H9 (cell line): ENCODE results near the gene NPLOC4. TPM values are rescaled to one million over a fixed set of nuclear protein-coding genes. Genes with fewer than 3 reads are reported as not detected.

Experiments used
- DNase-seq: peaks from one replicate; pipeline ENCODE4 v3.0.0-alpha.2; 2017
- H2AFZ ChIP-seq: one replicate; pipeline ENCODE4 v1.6.1; 2013; ENCODE audit warnings: mild to moderate bottlenecking, low read length, control low read depth, moderate library complexity
- H2AK5ac ChIP-seq: 2 replicates; pipeline ENCODE4 v1.6.1; 2013; ENCODE audit warnings: low read length, control low read depth, mixed read lengths; ENCODE audit not compliant: insufficient read length
- H2BK120ac ChIP-seq: one replicate; pipeline ENCODE4 v1.6.1; 2013; ENCODE audit warnings: low read depth, mild to moderate bottlenecking, low read length, control low read depth, inconsistent platforms; ENCODE audit not compliant: poor library complexity, severe bottlenecking
- H2BK12ac ChIP-seq: 2 replicates; pipeline ENCODE4 v1.6.1; 2013; ENCODE audit warnings: low read length, control low read depth, mixed read lengths, low read depth; ENCODE audit not compliant: insufficient read length
- H2BK15ac ChIP-seq: 2 replicates; pipeline ENCODE4 v1.6.1; 2013; ENCODE audit warnings: low read depth, low read length, control low read depth
- H2BK20ac ChIP-seq: one replicate; pipeline ENCODE4 v1.6.1; 2013; ENCODE audit warnings: low read depth, mild to moderate bottlenecking, low read length, control low read depth, inconsistent platforms; ENCODE audit not compliant: poor library complexity, severe bottlenecking
- H2BK5ac ChIP-seq: 2 replicates; pipeline ENCODE4 v1.6.1; 2013; ENCODE audit warnings: low read length, control low read depth, mixed read lengths; ENCODE audit not compliant: insufficient read length
- H3K14ac ChIP-seq: 2 replicates; pipeline ENCODE4 v1.6.1; 2013; ENCODE audit warnings: low read length, control low read depth; ENCODE audit not compliant: insufficient read depth
- H3K18ac ChIP-seq: 2 replicates; pipeline ENCODE4 v1.6.1; 2013; ENCODE audit warnings: low read depth, mild to moderate bottlenecking, mixed read lengths, low read length, control low read depth; ENCODE audit not compliant: insufficient read length
- H3K23ac ChIP-seq: 2 replicates; pipeline ENCODE4 v1.6.1; 2013; ENCODE audit warnings: low read length, control low read depth, mixed read lengths, low read depth; ENCODE audit not compliant: insufficient read length
- H3K23me2 ChIP-seq: 2 replicates; pipeline ENCODE4 v1.6.1; 2013; ENCODE audit warnings: low read depth, mild to moderate bottlenecking, mixed read lengths, low read length, control low read depth; ENCODE audit not compliant: insufficient read length, poor library complexity, severe bottlenecking
- H3K27ac ChIP-seq: 2 replicates; pipeline ENCODE4 v1.5.1; 2013; ENCODE audit warnings: low read length, control low read depth, mixed read lengths, low read depth; ENCODE audit not compliant: insufficient read length
- H3K27me3 ChIP-seq: 2 replicates; pipeline ENCODE4 v1.6.1; 2013; ENCODE audit warnings: low read length, control low read depth, inconsistent platforms; ENCODE audit not compliant: insufficient read depth
- H3K4ac ChIP-seq: 2 replicates; pipeline ENCODE4 v1.6.1; 2013; ENCODE audit warnings: low read depth, mild to moderate bottlenecking, control low read depth, inconsistent platforms, low read length, moderate library complexity
- H3K4me1 ChIP-seq: 2 replicates; pipeline ENCODE4 v1.6.1; 2013; ENCODE audit warnings: low read length, control low read depth, inconsistent platforms; ENCODE audit not compliant: insufficient read depth
- H3K4me2 ChIP-seq: 2 replicates; pipeline ENCODE4 v1.6.1; 2013; ENCODE audit warnings: low read length, control low read depth, mixed read lengths; ENCODE audit not compliant: insufficient read length, insufficient read depth
- H3K56ac ChIP-seq: 2 replicates; pipeline ENCODE4 v1.6.1; 2013; ENCODE audit warnings: low read depth, mild to moderate bottlenecking, mixed read lengths, low read length, control low read depth; ENCODE audit not compliant: insufficient read length
- H3K79me1 ChIP-seq: 2 replicates; pipeline ENCODE4 v1.6.1; 2013; ENCODE audit warnings: low read depth, mild to moderate bottlenecking, moderate library complexity, low read length, control low read depth, inconsistent platforms; ENCODE audit not compliant: insufficient read depth, poor library complexity, severe bottlenecking
- H3K79me2 ChIP-seq: 2 replicates; pipeline ENCODE4 v1.6.1; 2013; ENCODE audit warnings: low read length, control low read depth, inconsistent platforms; ENCODE audit not compliant: insufficient read depth
- H3K9ac ChIP-seq: 2 replicates; pipeline ENCODE4 v1.6.1; 2013; ENCODE audit warnings: low read length, control low read depth, mixed read lengths; ENCODE audit not compliant: insufficient read length; ENCODE audit errors: extremely low read depth
- H3K9me3 ChIP-seq: one replicate; pipeline ENCODE4 v1.6.1; 2013; ENCODE audit warnings: low read depth, low read length, inconsistent platforms; ENCODE audit not compliant: control insufficient read depth
- H3T11ph ChIP-seq: one replicate; pipeline ENCODE4 v1.6.1; 2013; ENCODE audit warnings: mild to moderate bottlenecking, low read length, control low read depth, inconsistent platforms
- H4K20me1 ChIP-seq: one replicate; pipeline ENCODE4 v1.6.1; 2013; ENCODE audit not compliant: control insufficient read depth, insufficient read length, insufficient read depth
- H4K5ac ChIP-seq: 2 replicates; pipeline ENCODE4 v1.6.1; 2013; ENCODE audit warnings: low read depth, mild to moderate bottlenecking, mixed read lengths, low read length, control low read depth; ENCODE audit not compliant: insufficient read length
- H4K8ac ChIP-seq: replicated peaks from 2 replicates; pipeline ENCODE4 v1.6.1; 2013; ENCODE audit warnings: low read length, control low read depth, mixed read lengths, low read depth; ENCODE audit not compliant: insufficient read length
- H4K91ac ChIP-seq: 2 replicates; pipeline ENCODE4 v1.6.1; 2013; ENCODE audit warnings: low read depth, mild to moderate bottlenecking, moderate library complexity, mixed read lengths, low read length, control low read depth; ENCODE audit not compliant: insufficient read length
- H3K27ac Mint-ChIP-seq, 3 experiments: 2 replicates in 2 of 3; 3 replicates in 1 of 3; pipeline ENCODE4 v1.8.0; 2020 to 2021; ENCODE audit warnings: mixed read lengths in 3 of 3, mild to moderate bottlenecking in 1 of 3, moderate library complexity in 1 of 3
- H3K27me3 Mint-ChIP-seq: 2 replicates; pipeline ENCODE4 v1.8.0; 2021; ENCODE audit warnings: low read depth, mild to moderate bottlenecking, moderate library complexity, mixed read lengths
- H3K36me3 Mint-ChIP-seq, 3 experiments: 2 replicates in 2 of 3; 3 replicates in 1 of 3; pipeline ENCODE4 v1.8.0; 2020 to 2021; ENCODE audit warnings: low read depth in 3 of 3, mixed read lengths in 3 of 3; ENCODE audit not compliant: insufficient read depth in 1 of 3
- H3K4me1 Mint-ChIP-seq, 2 experiments: 2 replicates each; pipeline ENCODE4 v1.8.0; 2020; ENCODE audit warnings: mixed read lengths in 2 of 2
- H3K4me3 Mint-ChIP-seq, 2 experiments: 2 replicates in 1 of 2; 3 replicates in 1 of 2; pipeline ENCODE4 v1.8.0; 2020 to 2021; ENCODE audit warnings: mild to moderate bottlenecking in 2 of 2, mixed read lengths in 2 of 2, moderate library complexity in 1 of 2
- H3K9me3 Mint-ChIP-seq, 2 experiments: 2 replicates in 1 of 2; 3 replicates in 1 of 2; pipeline ENCODE4 v1.8.0; 2020; ENCODE audit warnings: mild to moderate bottlenecking in 2 of 2, mixed read lengths in 2 of 2, moderate library complexity in 1 of 2
- CTCF ChIP-seq: fragments of 200-600 bp; sonication (generic); conservative IDR thresholded peaks from 3 replicates; pipeline ENCODE4 v1.8.0; 2021; ENCODE audit warnings: antibody characterized with exemption, mild to moderate bottlenecking
- WGBS: extraction: QIAGEN DNeasy Blood & Tissue Kit; methylation state at CpG from one replicate; pipeline ENCODE4 v1.1.7; 2013; ENCODE audit warnings: missing lambda C conversion rate, low lambda C conversion rate, mixed read lengths; ENCODE audit not compliant: insufficient read length; ENCODE audit errors: extremely low coverage; 5-methylcytosine and 5-hydroxymethylcytosine counted together
- total RNA-seq: library from RNA; stranded (reverse); gene quantifications from 2 replicates; pipeline ENCODE4 v1.2.1, GENCODE V29; 2021

NPLOC4 gene
- total RNA-seq, 1 experiment from 2014 or later, result 103 TPM

GRCh38 chr17:81526662-81527571 lies 110.0 kb downstream of the NPLOC4 start:
- Histone ChIP-seq H2BK5ac (no peak overlapping the region), H3K27ac (no peak overlapping the region), H4K91ac (no peak overlapping the region), H3K9me3 (no peaks in the 10 kb centered on the region), H2BK120ac (no peak overlapping the region), H4K8ac (no peak overlapping the region), H3K4me1 (no peaks in the 10 kb centered on the region), H3K23ac (no peak overlapping the region), H3K4me2 (no peak overlapping the region), H3K79me2 (no peaks in the 10 kb centered on the region), H3K79me1 (no peaks in the 10 kb centered on the region), H4K5ac (no peak overlapping the region), H3K27me3 (no peaks in the 10 kb centered on the region; the same call in 1 of the 2 replicates), H2BK20ac (no peak overlapping the region), H3K23me2 (no peaks in the 10 kb centered on the region), H3K9ac (no peak overlapping the region), H3K18ac (no peak overlapping the region), H2BK15ac (no peak overlapping the region), H4K20me1 (no peaks in the 10 kb centered on the region), H3K14ac (no peak overlapping the region), H3T11ph (no peak overlapping the region), H2AFZ (no peak overlapping the region), H2BK12ac (no peak overlapping the region), H3K56ac (no peak overlapping the region), H3K4ac (no peak overlapping the region), H2AK5ac (no peak overlapping the region)
- no peaks in the 10 kb centered on the region for H3K9me3 Mint-ChIP-seq
- no peak overlapping the region for H3K4me3 Mint-ChIP-seq
- H3K27me3 Mint-ChIP-seq, result peaks cover 47% of the 10 kb centered on the region
- H3K36me3 Mint-ChIP-seq, result no peaks in the 10 kb centered on the region
- no CpG with 5 or more reads among the region's 21 CpGs for WGBS
- no peak for TF ChIP-seq CTCF
- no peak for DNase-seq
- H3K4me1 Mint-ChIP-seq, result peaks cover 0 to 6% of the 10 kb centered on the region in 2 experiments; a peak in 1 of 4 replicates
- H3K27ac Mint-ChIP-seq, result no peak overlapping the region
